ENCODE results near the gene CRB3. TPM values are rescaled to one million over a fixed set of nuclear protein-coding genes. Genes with fewer than 3 reads are reported as not detected.

Gene CRB3
- total and polyA plus RNA-seq, 9 of the 15 experiments (the other 6 are each of a cell fraction or from before 2014, with no cell fraction given), result 0.49 TPM; not detected in 8

- TF ChIP-seq MGA (IDR thresholded peaks at IDR 0.05), result peak; percentile 46; the same call in 1 of the 2 replicates
- no peak for TF ChIP-seq ZNF274 (IDR thresholded peaks at IDR 0.05; ENCODE audit: borderline replicate concordance, low read depth, low read length)
- TF ChIP-seq HLTF (IDR thresholded peaks at IDR 0.05), result no peak
- TF ChIP-seq L3MBTL2 (IDR thresholded peaks at IDR 0.05), result peak; percentile 21; the same call in 1 of the 2 replicates
- TF ChIP-seq ESRRA (IDR thresholded peaks at IDR 0.05; ENCODE audit: borderline replicate concordance, low read depth), result peak; percentile 74
- no peak for TF ChIP-seq DEAF1 (CRISPR knock-in tag; IDR thresholded peaks at IDR 0.05)
- TF ChIP-seq EGR1 (conservative IDR thresholded peaks at IDR 0.05), result no peak
- peak; percentile 88 for TF ChIP-seq ZNF121 (CRISPR knock-in tag; conservative IDR thresholded peaks at IDR 0.05)
- no peak for TF ChIP-seq PHF21A (IDR thresholded peaks at IDR 0.05; ENCODE audit: borderline replicate concordance, low read depth)
- peak in 1 of 3 experiments; percentile 60 for TF ChIP-seq YY1 (IDR thresholded peaks at IDR 0.05; ENCODE audit: borderline replicate concordance in 1 of 3, control insufficient read depth in 1 of 3, extremely low read depth in 1 of 3, insufficient read depth in 3 of 3, insufficient read length in 1 of 3, insufficient replicate concordance in 2 of 3, low read depth in 1 of 3, low read length in 2 of 3)
- no peak for TF ChIP-seq PTTG1 (tag; IDR thresholded peaks at IDR 0.05; ENCODE audit: low read depth)
- TF ChIP-seq PTRF (tag; IDR thresholded peaks at IDR 0.05), result no peak
- TF ChIP-seq KDM1A (IDR thresholded peaks at IDR 0.05), result no peak
- TF ChIP-seq ZEB2 (IDR thresholded peaks at IDR 0.05), result no peak
These were observed 39.5 kb downstream of the CRB3 start (continued) for GRCh38 chr19:6503407-6504201.

Data from K562 (cell line).